Adrenal gland (tissue), 5 donors: ENCODE results near the gene FLRT1.

Experiments
- CTCF ChIP-seq, 6 experiments: fragments of 450-650 bp in 4 of 6; fragments of 200-600 bp in 2 of 6; sonication (generic) in 1 of 6; IDR thresholded peaks; 1 replicate in 5 of 6; 2 replicates in 1 of 6; pipeline versions ENCODE4 v1.5.1 to v1.8.0; 2016 to 2021; ENCODE audit warnings: antibody characterized with exemption in 6 of 6, mild to moderate bottlenecking in 2 of 6, moderate library complexity in 1 of 6
- POLR2A ChIP-seq, 2 donors: fragments of 450-650 bp; IDR thresholded peaks; one replicate each; pipeline ENCODE4 v1.6.1; 2017; ENCODE audit warnings: antibody characterized with exemption in 2 of 2, mild to moderate bottlenecking in 2 of 2, moderate library complexity in 1 of 2
- donor health status: DM: no; HTN: no; CAD: no.

- TF ChIP-seq CTCF (IDR thresholded peaks at IDR 0.05), result no peak
- no peak for TF ChIP-seq POLR2A (IDR thresholded peaks at IDR 0.05)
These were observed 47.8 kb downstream of the FLRT1 start for GRCh38 chr11:64083398-64084080.
